SK-N-SH (cell line): ENCODE data around the gene SMIM21. TPM values are rescaled to one million over a fixed set of nuclear protein-coding genes. Genes with fewer than 3 reads are reported as not detected.

Experiments used
- CTCF ChIA-PET: fragments of 300-600, 350-600 bp; formaldehyde crosslinking; extraction: SDS; loops from one replicate; lab custom pipeline; 2021; lab: Yijun Ruan, JAX
- POLR2A ChIA-PET: fragments of 350-600 bp; sonication (Branson Sonifier 250); formaldehyde crosslinking; extraction: SDS; loops from one replicate; lab custom pipeline; 2020; ENCODE audit warnings: antibody characterized with exemption, inconsistent platforms; lab: Yijun Ruan, JAX
- DNase-seq: peaks from one replicate; pipeline ENCODE4 v3.0.0; 2012
- H2AFZ ChIP-seq: fragments of 200-600 bp; sonication (generic); 2 replicates; pipeline ENCODE4 v1.8.1; 2016; ENCODE audit warnings: antibody characterized with exemption, mild to moderate bottlenecking, low read depth
- H3F3A ChIP-seq: fragments of 200-600 bp; sonication (generic); replicated peaks from 2 replicates; pipeline ENCODE3; 2016; ENCODE audit warnings: antibody characterized with exemption, mild to moderate bottlenecking; ENCODE audit not compliant: insufficient read depth
- H3K27ac ChIP-seq, 2 experiments: fragments of 200-500 bp in 1 of 2; fragments of 200-600 bp in 1 of 2; sonication (Bioruptor generic) in 1 of 2; sonication (generic), shearing (Covaris generic) in 1 of 2; 2 replicates each; pipeline versions ENCODE4 v1.5.1 to v1.6.1; 2014 to 2016; ENCODE audit warnings: low read depth in 2 of 2, inconsistent platforms in 1 of 2, low read length in 1 of 2, mild to moderate bottlenecking in 1 of 2, mixed read lengths in 1 of 2
- H3K27me3 ChIP-seq: fragments of 200-600 bp; sonication (generic), shearing (Covaris generic); 2 replicates; pipeline ENCODE4 v1.6.1; 2016; ENCODE audit warnings: mixed run types; ENCODE audit not compliant: insufficient read depth
- H3K36me3 ChIP-seq, 2 experiments: fragments of 200-500 bp in 1 of 2; fragments of 200-600 bp in 1 of 2; sonication (Bioruptor generic) in 1 of 2; sonication (generic) in 1 of 2; replicated peaks in 1 of 2; 2 replicates each; pipeline versions ENCODE3 to v1.5.1; 2014 to 2016; ENCODE audit warnings: low read length in 1 of 2, mild to moderate bottlenecking in 1 of 2; ENCODE audit not compliant: insufficient read depth in 2 of 2, control insufficient read depth in 1 of 2
- H3K4me1 ChIP-seq, 2 experiments: fragments of 200-500 bp in 1 of 2; fragments of 200-600 bp in 1 of 2; sonication (Bioruptor generic) in 1 of 2; sonication (generic), shearing (Covaris generic) in 1 of 2; 2 replicates each; pipeline versions ENCODE4 v1.5.1 to v1.6.1; 2014 to 2016; ENCODE audit warnings: low read depth in 1 of 2, low read length in 1 of 2, mixed run types in 1 of 2; ENCODE audit not compliant: insufficient read depth in 2 of 2, control insufficient read depth in 1 of 2
- H3K4me2 ChIP-seq: fragments of 200-600 bp; sonication (generic), shearing (Covaris generic); 2 replicates; pipeline ENCODE4 v1.6.1; 2017; ENCODE audit warnings: mixed run types
- H3K4me3 ChIP-seq, 2 experiments: fragments of 200-500 bp in 1 of 2; fragments of 200-600 bp in 1 of 2; sonication (Bioruptor generic) in 1 of 2; sonication (generic), shearing (Covaris generic) in 1 of 2; 2 replicates each; pipeline versions ENCODE4 v1.5.1 to v1.8.1; 2014 to 2016; ENCODE audit warnings: low read depth in 2 of 2, inconsistent platforms in 1 of 2, low read length in 1 of 2, mild to moderate bottlenecking in 1 of 2, mixed read lengths in 1 of 2, moderate library complexity in 1 of 2
- H3K79me2 ChIP-seq: fragments of 200-600 bp; sonication (generic); 2 replicates; pipeline ENCODE4 v1.8.1; 2017; ENCODE audit warnings: mild to moderate bottlenecking; ENCODE audit not compliant: insufficient read depth
- H3K9ac ChIP-seq: fragments of 200-600 bp; sonication (generic); 2 replicates; pipeline ENCODE4 v1.6.1; 2017; ENCODE audit warnings: mixed run types
- H3K9me2 ChIP-seq: fragments of 200-600 bp; sonication (generic); 2 replicates; pipeline ENCODE4 v1.6.1; 2017; ENCODE audit warnings: mixed run types
- H3K9me3 ChIP-seq: fragments of 200-600 bp; sonication (generic); 2 replicates; pipeline ENCODE4 v1.6.1; 2017; ENCODE audit warnings: mixed run types, mild to moderate bottlenecking, moderate library complexity
- H4K20me1 ChIP-seq: fragments of 200-600 bp; sonication (generic); 2 replicates; pipeline ENCODE4 v1.6.1; 2017; ENCODE audit warnings: mild to moderate bottlenecking, mixed run types; ENCODE audit not compliant: insufficient read depth
- EP300 ChIP-seq, 2 experiments: IDR thresholded peaks; 2 replicates each; pipeline versions ENCODE4 v1.4.0 to v1.6.1; 2012; ENCODE audit warnings: borderline replicate concordance in 1 of 2, low read depth in 1 of 2, low read length in 1 of 2
- FOXJ3 ChIP-seq: sonication (generic); formaldehyde crosslinking; IDR thresholded peaks from 2 replicates; pipeline ENCODE4 v1.5.1; 2020; ENCODE audit warnings: mild to moderate bottlenecking, missing genetic modification reagents
- FOXM1 ChIP-seq: IDR thresholded peaks from 2 replicates; pipeline ENCODE4 v1.4.0; 2012; ENCODE audit warnings: low read depth, mild to moderate bottlenecking
- GABPA ChIP-seq: IDR thresholded peaks from 2 replicates; pipeline ENCODE4 v1.4.0; 2012; ENCODE audit warnings: low read depth, mild to moderate bottlenecking
- JUND ChIP-seq: IDR thresholded peaks from 2 replicates; pipeline ENCODE4 v1.4.0; 2012
- NFIC ChIP-seq: IDR thresholded peaks from 2 replicates; pipeline ENCODE4 v1.4.0; 2012; ENCODE audit warnings: borderline replicate concordance
- NRF1 ChIP-seq: IDR thresholded peaks from 2 replicates; pipeline ENCODE4 v1.6.1; 2012; ENCODE audit warnings: low read depth, mild to moderate bottlenecking, low read length
- POLR2AphosphoS5 ChIP-seq: IDR thresholded peaks from 2 replicates; pipeline ENCODE4 v1.6.1; 2012; ENCODE audit warnings: low read depth, low read length
- RAD21 ChIP-seq: IDR thresholded peaks from 2 replicates; pipeline ENCODE4 v1.6.1; 2012; ENCODE audit warnings: mild to moderate bottlenecking, low read length
- RFX5 ChIP-seq: IDR thresholded peaks from 2 replicates; pipeline ENCODE4 v1.6.1; 2012; ENCODE audit warnings: mild to moderate bottlenecking, improper control_type of control experiment, low read length
- RXRA ChIP-seq: IDR thresholded peaks from 2 replicates; pipeline ENCODE4 v1.4.0; 2012; ENCODE audit warnings: low read depth, mild to moderate bottlenecking, borderline replicate concordance
- SMC3 ChIP-seq: IDR thresholded peaks from 2 replicates; pipeline ENCODE4 v1.6.1; 2012; ENCODE audit warnings: low read depth, low read length, improper control_type of control experiment
- TAF1 ChIP-seq: IDR thresholded peaks from 2 replicates; pipeline ENCODE4 v1.6.1; 2012; ENCODE audit warnings: low read depth, mild to moderate bottlenecking, low read length, moderate library complexity, borderline replicate concordance
- TEAD4 ChIP-seq: IDR thresholded peaks from 2 replicates; pipeline ENCODE4 v1.4.0; 2012; ENCODE audit warnings: mild to moderate bottlenecking, borderline replicate concordance; ENCODE audit not compliant: insufficient read depth
- WGBS: methylation state at CpG from one replicate; pipeline ENCODE4 v1.1.6; 2017; ENCODE audit warnings: low lambda C conversion rate; 5-methylcytosine and 5-hydroxymethylcytosine counted together
- polyA plus RNA-seq, 3 experiments: library from polyadenylated mRNA; depleted of rRNA; stranded (reverse); fragments of >200 nt; gene quantifications; 2 replicates each; pipeline ENCODE4 v1.2.3, GENCODE V29; 2012
- TF ChIP-seq, protein P1 (sequence below): IDR thresholded peaks from 2 replicates; pipeline ENCODE4 v1.6.1; 2012; ENCODE audit warnings: mild to moderate bottlenecking, low read depth, low read length, moderate library complexity
- TF ChIP-seq, protein P2 (sequence below): fragments of 200-600 bp; sonication (generic); IDR thresholded peaks from 2 replicates; pipeline ENCODE4 v1.6.1; 2017; ENCODE audit warnings: antibody characterized with exemption, mild to moderate bottlenecking, moderate library complexity
- TF ChIP-seq, protein P3 (sequence below): IDR thresholded peaks from 2 replicates; pipeline ENCODE4 v1.4.0; 2012; ENCODE audit warnings: low read depth, borderline replicate concordance
- TF ChIP-seq, protein P4 (sequence below): IDR thresholded peaks from 2 replicates; pipeline ENCODE4; 2012

SMIM21 gene
- polyA plus RNA-seq, 1 of the 3 experiments (the other 2 are of a cell fraction), result not detected

DNA sequence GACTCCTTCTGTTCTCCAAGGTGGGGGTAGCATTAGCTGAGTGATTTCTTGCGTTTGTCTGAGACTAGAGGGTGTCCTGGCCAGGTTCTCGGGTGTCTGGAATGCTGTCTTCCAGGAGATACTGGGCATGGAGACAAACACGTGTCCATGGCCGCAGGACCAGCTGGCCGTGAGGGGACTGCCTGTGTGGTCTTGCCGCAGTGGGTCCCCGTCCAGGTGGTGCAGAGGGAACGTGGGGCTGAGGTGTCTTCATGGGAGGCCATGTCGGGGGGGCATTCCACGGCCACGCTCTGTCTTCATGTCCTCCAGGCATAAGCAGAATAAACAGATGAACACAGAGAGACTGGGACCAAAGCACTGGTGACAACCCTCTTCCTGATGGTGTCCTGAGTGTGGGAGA is 66.6 kb downstream of the SMIM21 start:
- TF ChIP-seq EP300 (IDR thresholded peaks at IDR 0.05; ENCODE audit: borderline replicate concordance in 1 of 2, low read depth in 1 of 2, low read length in 1 of 2) (no peak), FOXJ3 (CRISPR knock-in tag) (no peak), GABPA (no peak), SMC3 (no peak), TAF1 (no peak), NRF1 (no peak), POLR2AphosphoS5 (no peak), FOXM1 (no peak)
- TF ChIP-seq, protein P1, sequence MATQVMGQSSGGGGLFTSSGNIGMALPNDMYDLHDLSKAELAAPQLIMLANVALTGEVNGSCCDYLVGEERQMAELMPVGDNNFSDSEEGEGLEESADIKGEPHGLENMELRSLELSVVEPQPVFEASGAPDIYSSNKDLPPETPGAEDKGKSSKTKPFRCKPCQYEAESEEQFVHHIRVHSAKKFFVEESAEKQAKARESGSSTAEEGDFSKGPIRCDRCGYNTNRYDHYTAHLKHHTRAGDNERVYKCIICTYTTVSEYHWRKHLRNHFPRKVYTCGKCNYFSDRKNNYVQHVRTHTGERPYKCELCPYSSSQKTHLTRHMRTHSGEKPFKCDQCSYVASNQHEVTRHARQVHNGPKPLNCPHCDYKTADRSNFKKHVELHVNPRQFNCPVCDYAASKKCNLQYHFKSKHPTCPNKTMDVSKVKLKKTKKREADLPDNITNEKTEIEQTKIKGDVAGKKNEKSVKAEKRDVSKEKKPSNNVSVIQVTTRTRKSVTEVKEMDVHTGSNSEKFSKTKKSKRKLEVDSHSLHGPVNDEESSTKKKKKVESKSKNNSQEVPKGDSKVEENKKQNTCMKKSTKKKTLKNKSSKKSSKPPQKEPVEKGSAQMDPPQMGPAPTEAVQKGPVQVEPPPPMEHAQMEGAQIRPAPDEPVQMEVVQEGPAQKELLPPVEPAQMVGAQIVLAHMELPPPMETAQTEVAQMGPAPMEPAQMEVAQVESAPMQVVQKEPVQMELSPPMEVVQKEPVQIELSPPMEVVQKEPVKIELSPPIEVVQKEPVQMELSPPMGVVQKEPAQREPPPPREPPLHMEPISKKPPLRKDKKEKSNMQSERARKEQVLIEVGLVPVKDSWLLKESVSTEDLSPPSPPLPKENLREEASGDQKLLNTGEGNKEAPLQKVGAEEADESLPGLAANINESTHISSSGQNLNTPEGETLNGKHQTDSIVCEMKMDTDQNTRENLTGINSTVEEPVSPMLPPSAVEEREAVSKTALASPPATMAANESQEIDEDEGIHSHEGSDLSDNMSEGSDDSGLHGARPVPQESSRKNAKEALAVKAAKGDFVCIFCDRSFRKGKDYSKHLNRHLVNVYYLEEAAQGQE, result no peak
- TF ChIP-seq, all 33 proteins: peak for 0
- WGBS, result 62% methylated on average over 3 of the region's 11 CpGs
- ChIA-PET CTCF (no interaction called here), POLR2A (no interaction called here)
- H3K79me2 ChIP-seq, result no peaks in the 10 kb centered on the region
- no peaks in the 10 kb centered on the region for H4K20me1 ChIP-seq
- no peaks in the 10 kb centered on the region for H3K36me3 ChIP-seq
- no peak overlapping the region for H3K4me2 ChIP-seq
- DNase-seq, result no peak
- no peaks in the 10 kb centered on the region for H3K9me2 ChIP-seq
- H3K4me1 ChIP-seq, result no peaks in the 10 kb centered on the region
- no peaks in the 10 kb centered on the region for H3F3A ChIP-seq
- H2AFZ ChIP-seq, result no peak overlapping the region
- no peak overlapping the region for H3K4me3 ChIP-seq
- H3K27me3 ChIP-seq, result no peaks in the 10 kb centered on the region
- no peak overlapping the region for H3K9ac ChIP-seq
- H3K9me3 ChIP-seq, result no peaks in the 10 kb centered on the region
- H3K27ac ChIP-seq, result no peak overlapping the region

DNA sequence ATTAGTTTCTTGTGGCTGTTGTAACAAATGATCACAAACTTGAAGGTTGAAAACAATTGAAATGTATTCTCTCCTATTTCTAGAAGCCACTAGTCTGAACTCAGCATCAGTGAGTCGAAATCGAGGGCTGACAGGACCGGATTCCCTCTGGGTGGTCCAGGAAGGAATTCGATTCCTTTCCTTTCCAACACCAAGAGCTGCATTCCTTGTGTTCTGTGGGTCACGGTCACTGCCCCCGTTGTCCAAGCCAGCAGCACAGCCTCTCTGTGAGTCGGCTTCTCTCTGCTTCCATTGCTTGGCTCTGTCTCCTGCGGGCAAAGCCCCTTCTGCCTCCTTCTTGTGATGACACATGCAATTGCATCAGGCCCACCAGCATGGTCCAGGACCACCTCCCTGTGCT is 67.3 kb downstream of the SMIM21 start:
- no peaks in the 10 kb centered on the region for H4K20me1 ChIP-seq
- H3K9me3 ChIP-seq, result no peaks in the 10 kb centered on the region
- H3K36me3 ChIP-seq, result no peaks in the 10 kb centered on the region
- no peaks in the 10 kb centered on the region for H3K4me1 ChIP-seq
- ChIA-PET CTCF (no interaction called here), POLR2A (no interaction called here)
- no peaks in the 10 kb centered on the region for H3K27me3 ChIP-seq
- 44% methylated on average over 8 of the region's 8 CpGs for WGBS
- H3K4me2 ChIP-seq, result no peak overlapping the region
- H2AFZ ChIP-seq, result no peak overlapping the region
- H3K79me2 ChIP-seq, result no peaks in the 10 kb centered on the region
- H3F3A ChIP-seq, result no peaks in the 10 kb centered on the region
- no peaks in the 10 kb centered on the region for H3K9me2 ChIP-seq
- no peak overlapping the region for H3K27ac ChIP-seq
- DNase-seq, result no peak
- H3K4me3 ChIP-seq, result no peak overlapping the region
- H3K9ac ChIP-seq, result no peak overlapping the region
- TF ChIP-seq RFX5, result no peak
- TF ChIP-seq TEAD4, result no peak
- TF ChIP-seq JUND, result no peak
- TF ChIP-seq FOXJ3 (CRISPR knock-in tag), result no peak
- TF ChIP-seq, protein P2, sequence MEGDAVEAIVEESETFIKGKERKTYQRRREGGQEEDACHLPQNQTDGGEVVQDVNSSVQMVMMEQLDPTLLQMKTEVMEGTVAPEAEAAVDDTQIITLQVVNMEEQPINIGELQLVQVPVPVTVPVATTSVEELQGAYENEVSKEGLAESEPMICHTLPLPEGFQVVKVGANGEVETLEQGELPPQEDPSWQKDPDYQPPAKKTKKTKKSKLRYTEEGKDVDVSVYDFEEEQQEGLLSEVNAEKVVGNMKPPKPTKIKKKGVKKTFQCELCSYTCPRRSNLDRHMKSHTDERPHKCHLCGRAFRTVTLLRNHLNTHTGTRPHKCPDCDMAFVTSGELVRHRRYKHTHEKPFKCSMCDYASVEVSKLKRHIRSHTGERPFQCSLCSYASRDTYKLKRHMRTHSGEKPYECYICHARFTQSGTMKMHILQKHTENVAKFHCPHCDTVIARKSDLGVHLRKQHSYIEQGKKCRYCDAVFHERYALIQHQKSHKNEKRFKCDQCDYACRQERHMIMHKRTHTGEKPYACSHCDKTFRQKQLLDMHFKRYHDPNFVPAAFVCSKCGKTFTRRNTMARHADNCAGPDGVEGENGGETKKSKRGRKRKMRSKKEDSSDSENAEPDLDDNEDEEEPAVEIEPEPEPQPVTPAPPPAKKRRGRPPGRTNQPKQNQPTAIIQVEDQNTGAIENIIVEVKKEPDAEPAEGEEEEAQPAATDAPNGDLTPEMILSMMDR, result no peak
- TF ChIP-seq, protein P3, sequence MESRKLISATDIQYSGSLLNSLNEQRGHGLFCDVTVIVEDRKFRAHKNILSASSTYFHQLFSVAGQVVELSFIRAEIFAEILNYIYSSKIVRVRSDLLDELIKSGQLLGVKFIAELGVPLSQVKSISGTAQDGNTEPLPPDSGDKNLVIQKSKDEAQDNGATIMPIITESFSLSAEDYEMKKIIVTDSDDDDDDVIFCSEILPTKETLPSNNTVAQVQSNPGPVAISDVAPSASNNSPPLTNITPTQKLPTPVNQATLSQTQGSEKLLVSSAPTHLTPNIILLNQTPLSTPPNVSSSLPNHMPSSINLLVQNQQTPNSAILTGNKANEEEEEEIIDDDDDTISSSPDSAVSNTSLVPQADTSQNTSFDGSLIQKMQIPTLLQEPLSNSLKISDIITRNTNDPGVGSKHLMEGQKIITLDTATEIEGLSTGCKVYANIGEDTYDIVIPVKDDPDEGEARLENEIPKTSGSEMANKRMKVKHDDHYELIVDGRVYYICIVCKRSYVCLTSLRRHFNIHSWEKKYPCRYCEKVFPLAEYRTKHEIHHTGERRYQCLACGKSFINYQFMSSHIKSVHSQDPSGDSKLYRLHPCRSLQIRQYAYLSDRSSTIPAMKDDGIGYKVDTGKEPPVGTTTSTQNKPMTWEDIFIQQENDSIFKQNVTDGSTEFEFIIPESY, result no peak
- TF ChIP-seq, protein P4, sequence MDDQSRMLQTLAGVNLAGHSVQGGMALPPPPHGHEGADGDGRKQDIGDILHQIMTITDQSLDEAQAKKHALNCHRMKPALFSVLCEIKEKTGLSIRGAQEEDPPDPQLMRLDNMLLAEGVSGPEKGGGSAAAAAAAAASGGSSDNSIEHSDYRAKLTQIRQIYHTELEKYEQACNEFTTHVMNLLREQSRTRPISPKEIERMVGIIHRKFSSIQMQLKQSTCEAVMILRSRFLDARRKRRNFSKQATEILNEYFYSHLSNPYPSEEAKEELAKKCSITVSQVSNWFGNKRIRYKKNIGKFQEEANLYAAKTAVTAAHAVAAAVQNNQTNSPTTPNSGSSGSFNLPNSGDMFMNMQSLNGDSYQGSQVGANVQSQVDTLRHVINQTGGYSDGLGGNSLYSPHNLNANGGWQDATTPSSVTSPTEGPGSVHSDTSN, result no peak
- TF ChIP-seq NFIC, result no peak
- TF ChIP-seq NRF1, result no peak
- no peak for TF ChIP-seq RAD21
- no peak for TF ChIP-seq RXRA
